HepG2 (cell line): Measurements from ENCODE around the gene UBE2Q2. TPM values are rescaled to one million over a fixed set of nuclear protein-coding genes. Genes with fewer than 3 reads are reported as not detected.

Experiments used
- ARHGAP35 ChIP-seq: sonication (generic); formaldehyde crosslinking; IDR thresholded peaks from 2 replicates; pipeline ENCODE4 v1.9.0; 2022; ENCODE audit warnings: mild to moderate bottlenecking, inconsistent platforms, moderate library complexity, missing genetic modification reagents, borderline replicate concordance
- CHD4 ChIP-seq: fragments of 200-600 bp; sonication (generic); IDR thresholded peaks from 2 replicates; pipeline ENCODE4 v1.7.0; 2017; ENCODE audit warnings: mild to moderate bottlenecking, low read length, borderline replicate concordance
- ETV5 ChIP-seq: IDR thresholded peaks from 2 replicates; pipeline ENCODE4 v1.6.1; 2018; ENCODE audit warnings: missing biosample characterization, missing genetic modification reagents, inconsistent platforms, borderline replicate concordance
- FOXM1 ChIP-seq: sonication (generic); formaldehyde crosslinking; IDR thresholded peaks from 2 replicates; pipeline ENCODE4 v1.5.0; 2020; ENCODE audit warnings: missing genetic modification reagents
- GPN1 ChIP-seq: sonication (generic); formaldehyde crosslinking; IDR thresholded peaks from 2 replicates; pipeline ENCODE4 v1.5.1; 2020; ENCODE audit warnings: missing genetic modification reagents, borderline replicate concordance
- HNRNPH1 ChIP-seq: fragments of 200-400 bp; formaldehyde crosslinking; optimal IDR thresholded peaks from 2 replicates; pipeline ENCODE3; 2017; ENCODE audit warnings: mild to moderate bottlenecking, low read depth, low read length
- MIER2 ChIP-seq: IDR thresholded peaks from 2 replicates; pipeline ENCODE4 v1.6.1; 2016; ENCODE audit warnings: missing biosample characterization, missing genetic modification reagents
- MTF1 ChIP-seq: sonication (generic); formaldehyde crosslinking; IDR thresholded peaks from 2 replicates; pipeline ENCODE4 v1.5.0; 2020; ENCODE audit warnings: missing genetic modification reagents
- NCOA2 ChIP-seq: sonication (generic); formaldehyde crosslinking; IDR thresholded peaks from 2 replicates; pipeline ENCODE4 v1.8.0; 2022; ENCODE audit warnings: inconsistent platforms
- PHB2 ChIP-seq: fragments of 450-650 bp; IDR thresholded peaks from 2 replicates; pipeline ENCODE4 v1.6.1; 2018; ENCODE audit not compliant: partially characterized antibody
- RFX5 ChIP-seq: IDR thresholded peaks from 2 replicates; pipeline ENCODE4 v1.6.1; 2011; ENCODE audit warnings: low read depth, low read length, improper control_type of control experiment
- SAP130 ChIP-seq: IDR thresholded peaks from 2 replicates; pipeline ENCODE4 v1.6.1; 2016; ENCODE audit warnings: low read depth
- SRSF9 ChIP-seq: fragments of 200-400 bp; formaldehyde crosslinking; IDR thresholded peaks from 2 replicates; pipeline ENCODE4 v1.6.1; 2018; ENCODE audit warnings: borderline replicate concordance, mild to moderate bottlenecking, low read depth, low read length; ENCODE audit not compliant: insufficient read depth, poor library complexity, severe bottlenecking
- TBX2 ChIP-seq: sonication (generic); formaldehyde crosslinking; IDR thresholded peaks from 2 replicates; pipeline ENCODE4 v1.5.0; 2020; ENCODE audit warnings: missing genetic modification reagents, mild to moderate bottlenecking, borderline replicate concordance
- YY1 ChIP-seq: IDR thresholded peaks from 2 replicates; pipeline ENCODE4 v1.6.1; 2011; ENCODE audit warnings: low read length, low read depth, moderate library complexity, mild to moderate bottlenecking; ENCODE audit not compliant: insufficient read depth, insufficient replicate concordance
- ZKSCAN8 ChIP-seq: IDR thresholded peaks from 2 replicates; pipeline ENCODE4 v1.6.1; 2016; ENCODE audit warnings: borderline replicate concordance, missing genetic modification reagents, missing compliant biosample characterization
- ZNF232 ChIP-seq: sonication (generic); formaldehyde crosslinking; IDR thresholded peaks from 2 replicates; pipeline ENCODE4 v1.4.0; 2020; ENCODE audit warnings: missing genetic modification reagents, borderline replicate concordance
- ZNF558 ChIP-seq: sonication (generic); formaldehyde crosslinking; IDR thresholded peaks from 2 replicates; pipeline ENCODE4 v1.9.0; 2022; ENCODE audit warnings: mild to moderate bottlenecking, missing genetic modification reagents, borderline replicate concordance
- polyA plus RNA-seq, 8 experiments: library from polyadenylated mRNA; depleted of rRNA in 3 of 8; stranded (reverse) in 7 of 8; unstranded in 1 of 8; fragments of >200 nt; fragmentation: Illumina TruSeq in 4 of 8; extraction: Trizol in 4 of 8; gene quantifications; 2 replicates each; pipeline versions ENCODE4 v1.2.1 to v1.2.3, GENCODE V29; 2011 to 2016; ENCODE audit warnings: low read depth in 4 of 8, missing spikeins in 1 of 8, mixed read lengths in 1 of 8; ENCODE audit not compliant: insufficient read depth in 1 of 8
- total RNA-seq, 5 experiments: library from RNA; depleted of rRNA; stranded (reverse); fragments of >200 nt; fragmentation: Illumina TruSeq; extraction: Trizol; gene quantifications; 2 replicates each; pipeline ENCODE4 v1.2.3, GENCODE V29; 2016; ENCODE audit warnings: low read depth in 1 of 5
- TF ChIP-seq, protein P1 (sequence below): sonication (generic); formaldehyde crosslinking; IDR thresholded peaks from 2 replicates; pipeline ENCODE4 v1.9.0; 2021; ENCODE audit warnings: mild to moderate bottlenecking, missing genetic modification reagents
- TF ChIP-seq, protein P2 (sequence below): sonication (generic); formaldehyde crosslinking; IDR thresholded peaks from 2 replicates; pipeline ENCODE4 v1.4.0; 2020; ENCODE audit warnings: low read depth, mild to moderate bottlenecking, missing genetic modification reagents
- TF ChIP-seq, protein P3 (sequence below): sonication (generic); formaldehyde crosslinking; IDR thresholded peaks from 2 replicates; pipeline ENCODE4 v1.4.0; 2020; ENCODE audit warnings: missing genetic modification reagents

Gene UBE2Q2
- total and polyA plus RNA-seq, 2 of the 13 experiments (the other 11 are each of a cell fraction or from before 2014, with no cell fraction given), result 10.6 to 20.4 TPM

DNA sequence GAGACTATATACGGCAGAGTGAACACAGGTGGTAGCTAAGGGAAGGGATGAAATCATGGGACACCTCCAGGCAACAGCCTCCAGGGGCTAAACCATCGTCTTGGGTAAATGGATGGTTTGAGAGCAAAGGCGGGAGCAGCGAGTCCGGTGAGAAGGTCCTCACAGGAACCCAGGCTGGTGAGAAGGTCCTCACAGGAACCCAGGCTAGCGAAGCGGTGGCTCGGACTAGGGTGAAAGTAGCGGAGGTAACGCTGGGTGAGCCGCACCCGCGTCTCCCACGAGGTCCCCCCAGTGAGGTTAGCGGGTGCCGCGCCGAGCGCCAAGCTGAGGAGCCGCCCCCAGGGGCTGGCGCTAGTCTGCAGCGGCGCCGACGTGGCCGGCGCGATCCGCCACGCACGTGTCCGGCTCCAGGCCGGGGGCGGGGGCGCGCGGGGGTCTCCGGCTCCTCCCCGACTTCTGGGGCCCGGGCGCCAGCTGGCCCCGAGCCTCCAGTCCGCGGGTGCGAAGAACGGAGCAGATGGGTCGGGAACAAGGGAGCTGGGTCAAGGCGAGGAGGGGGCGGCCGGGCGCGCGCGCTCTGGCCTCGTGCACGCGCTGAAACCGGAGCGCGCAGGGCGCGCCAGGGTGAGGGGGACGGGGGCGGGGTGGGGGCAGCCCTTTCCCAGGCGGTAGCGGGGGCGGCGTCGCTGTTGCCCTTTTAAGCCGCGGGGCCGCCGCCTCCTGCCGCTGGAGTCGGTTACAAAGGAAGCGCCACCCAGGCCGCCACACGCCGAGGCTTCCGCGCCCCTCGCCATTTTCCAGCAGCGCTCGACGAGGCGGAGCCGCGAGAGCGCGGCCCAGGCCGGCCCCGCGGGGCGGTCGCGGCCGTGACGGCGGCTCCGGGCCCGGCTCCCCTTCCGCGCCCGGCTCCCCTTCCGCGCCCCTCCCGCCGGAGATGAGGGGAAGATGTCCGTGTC lies at the start of gene UBE2Q2 (continued):
- TF ChIP-seq, protein P1, sequence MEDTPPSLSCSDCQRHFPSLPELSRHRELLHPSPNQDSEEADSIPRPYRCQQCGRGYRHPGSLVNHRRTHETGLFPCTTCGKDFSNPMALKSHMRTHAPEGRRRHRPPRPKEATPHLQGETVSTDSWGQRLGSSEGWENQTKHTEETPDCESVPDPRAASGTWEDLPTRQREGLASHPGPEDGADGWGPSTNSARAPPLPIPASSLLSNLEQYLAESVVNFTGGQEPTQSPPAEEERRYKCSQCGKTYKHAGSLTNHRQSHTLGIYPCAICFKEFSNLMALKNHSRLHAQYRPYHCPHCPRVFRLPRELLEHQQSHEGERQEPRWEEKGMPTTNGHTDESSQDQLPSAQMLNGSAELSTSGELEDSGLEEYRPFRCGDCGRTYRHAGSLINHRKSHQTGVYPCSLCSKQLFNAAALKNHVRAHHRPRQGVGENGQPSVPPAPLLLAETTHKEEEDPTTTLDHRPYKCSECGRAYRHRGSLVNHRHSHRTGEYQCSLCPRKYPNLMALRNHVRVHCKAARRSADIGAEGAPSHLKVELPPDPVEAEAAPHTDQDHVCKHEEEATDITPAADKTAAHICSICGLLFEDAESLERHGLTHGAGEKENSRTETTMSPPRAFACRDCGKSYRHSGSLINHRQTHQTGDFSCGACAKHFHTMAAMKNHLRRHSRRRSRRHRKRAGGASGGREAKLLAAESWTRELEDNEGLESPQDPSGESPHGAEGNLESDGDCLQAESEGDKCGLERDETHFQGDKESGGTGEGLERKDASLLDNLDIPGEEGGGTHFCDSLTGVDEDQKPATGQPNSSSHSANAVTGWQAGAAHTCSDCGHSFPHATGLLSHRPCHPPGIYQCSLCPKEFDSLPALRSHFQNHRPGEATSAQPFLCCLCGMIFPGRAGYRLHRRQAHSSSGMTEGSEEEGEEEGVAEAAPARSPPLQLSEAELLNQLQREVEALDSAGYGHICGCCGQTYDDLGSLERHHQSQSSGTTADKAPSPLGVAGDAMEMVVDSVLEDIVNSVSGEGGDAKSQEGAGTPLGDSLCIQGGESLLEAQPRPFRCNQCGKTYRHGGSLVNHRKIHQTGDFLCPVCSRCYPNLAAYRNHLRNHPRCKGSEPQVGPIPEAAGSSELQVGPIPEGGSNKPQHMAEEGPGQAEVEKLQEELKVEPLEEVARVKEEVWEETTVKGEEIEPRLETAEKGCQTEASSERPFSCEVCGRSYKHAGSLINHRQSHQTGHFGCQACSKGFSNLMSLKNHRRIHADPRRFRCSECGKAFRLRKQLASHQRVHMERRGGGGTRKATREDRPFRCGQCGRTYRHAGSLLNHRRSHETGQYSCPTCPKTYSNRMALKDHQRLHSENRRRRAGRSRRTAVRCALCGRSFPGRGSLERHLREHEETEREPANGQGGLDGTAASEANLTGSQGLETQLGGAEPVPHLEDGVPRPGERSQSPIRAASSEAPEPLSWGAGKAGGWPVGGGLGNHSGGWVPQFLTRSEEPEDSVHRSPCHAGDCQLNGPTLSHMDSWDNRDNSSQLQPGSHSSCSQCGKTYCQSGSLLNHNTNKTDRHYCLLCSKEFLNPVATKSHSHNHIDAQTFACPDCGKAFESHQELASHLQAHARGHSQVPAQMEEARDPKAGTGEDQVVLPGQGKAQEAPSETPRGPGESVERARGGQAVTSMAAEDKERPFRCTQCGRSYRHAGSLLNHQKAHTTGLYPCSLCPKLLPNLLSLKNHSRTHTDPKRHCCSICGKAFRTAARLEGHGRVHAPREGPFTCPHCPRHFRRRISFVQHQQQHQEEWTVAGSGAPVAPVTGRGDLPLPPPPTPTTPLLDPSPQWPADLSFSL (CRISPR knock-in tag), result no peak
- TF ChIP-seq TBX2 (CRISPR knock-in tag) (0 out of 2 replicates have a peak, but pooled peaks have one; percentile 25), CHD4 (no peak), GPN1 (CRISPR knock-in tag) (no peak), PHB2 (no peak), ZNF558 (CRISPR knock-in tag) (no peak; the same call in 1 of the 2 replicates), SRSF9 (no peak), HNRNPH1 (no peak), SAP130 (CRISPR knock-in tag) (0 out of 2 replicates have a peak, but pooled peaks have one; percentile 20), ARHGAP35 (CRISPR knock-in tag) (no peak), ETV5 (CRISPR knock-in tag) (no peak), RFX5 (no peak), MIER2 (CRISPR knock-in tag) (no peak), MTF1 (CRISPR knock-in tag) (no peak), FOXM1 (CRISPR knock-in tag) (no peak), YY1 (peak; percentile 68), ZNF232 (CRISPR knock-in tag) (no peak), NCOA2 (CRISPR knock-in tag) (no peak), ZKSCAN8 (CRISPR knock-in tag) (no peak)
- TF ChIP-seq, protein P2, sequence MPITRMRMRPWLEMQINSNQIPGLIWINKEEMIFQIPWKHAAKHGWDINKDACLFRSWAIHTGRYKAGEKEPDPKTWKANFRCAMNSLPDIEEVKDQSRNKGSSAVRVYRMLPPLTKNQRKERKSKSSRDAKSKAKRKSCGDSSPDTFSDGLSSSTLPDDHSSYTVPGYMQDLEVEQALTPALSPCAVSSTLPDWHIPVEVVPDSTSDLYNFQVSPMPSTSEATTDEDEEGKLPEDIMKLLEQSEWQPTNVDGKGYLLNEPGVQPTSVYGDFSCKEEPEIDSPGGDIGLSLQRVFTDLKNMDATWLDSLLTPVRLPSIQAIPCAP, result no peak
- TF ChIP-seq, protein P3, sequence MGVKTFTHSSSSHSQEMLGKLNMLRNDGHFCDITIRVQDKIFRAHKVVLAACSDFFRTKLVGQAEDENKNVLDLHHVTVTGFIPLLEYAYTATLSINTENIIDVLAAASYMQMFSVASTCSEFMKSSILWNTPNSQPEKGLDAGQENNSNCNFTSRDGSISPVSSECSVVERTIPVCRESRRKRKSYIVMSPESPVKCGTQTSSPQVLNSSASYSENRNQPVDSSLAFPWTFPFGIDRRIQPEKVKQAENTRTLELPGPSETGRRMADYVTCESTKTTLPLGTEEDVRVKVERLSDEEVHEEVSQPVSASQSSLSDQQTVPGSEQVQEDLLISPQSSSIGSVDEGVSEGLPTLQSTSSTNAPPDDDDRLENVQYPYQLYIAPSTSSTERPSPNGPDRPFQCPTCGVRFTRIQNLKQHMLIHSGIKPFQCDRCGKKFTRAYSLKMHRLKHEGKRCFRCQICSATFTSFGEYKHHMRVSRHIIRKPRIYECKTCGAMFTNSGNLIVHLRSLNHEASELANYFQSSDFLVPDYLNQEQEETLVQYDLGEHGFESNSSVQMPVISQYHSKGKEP, result no peak
